Kidney tubule cell (primary cell): Measurements from ENCODE around the gene IRF2.

ENCODE experiments used
- DNase-seq: peaks from one replicate; pipeline ENCODE4 v3.0.0-alpha.2; 2018; ENCODE audit warnings: low spot score

The IRF2 gene

GRCh38 chr4:184473499-184474262 is 669 bp downstream of the IRF2 start:
- peak; percentile 62 for DNase-seq

DNA sequence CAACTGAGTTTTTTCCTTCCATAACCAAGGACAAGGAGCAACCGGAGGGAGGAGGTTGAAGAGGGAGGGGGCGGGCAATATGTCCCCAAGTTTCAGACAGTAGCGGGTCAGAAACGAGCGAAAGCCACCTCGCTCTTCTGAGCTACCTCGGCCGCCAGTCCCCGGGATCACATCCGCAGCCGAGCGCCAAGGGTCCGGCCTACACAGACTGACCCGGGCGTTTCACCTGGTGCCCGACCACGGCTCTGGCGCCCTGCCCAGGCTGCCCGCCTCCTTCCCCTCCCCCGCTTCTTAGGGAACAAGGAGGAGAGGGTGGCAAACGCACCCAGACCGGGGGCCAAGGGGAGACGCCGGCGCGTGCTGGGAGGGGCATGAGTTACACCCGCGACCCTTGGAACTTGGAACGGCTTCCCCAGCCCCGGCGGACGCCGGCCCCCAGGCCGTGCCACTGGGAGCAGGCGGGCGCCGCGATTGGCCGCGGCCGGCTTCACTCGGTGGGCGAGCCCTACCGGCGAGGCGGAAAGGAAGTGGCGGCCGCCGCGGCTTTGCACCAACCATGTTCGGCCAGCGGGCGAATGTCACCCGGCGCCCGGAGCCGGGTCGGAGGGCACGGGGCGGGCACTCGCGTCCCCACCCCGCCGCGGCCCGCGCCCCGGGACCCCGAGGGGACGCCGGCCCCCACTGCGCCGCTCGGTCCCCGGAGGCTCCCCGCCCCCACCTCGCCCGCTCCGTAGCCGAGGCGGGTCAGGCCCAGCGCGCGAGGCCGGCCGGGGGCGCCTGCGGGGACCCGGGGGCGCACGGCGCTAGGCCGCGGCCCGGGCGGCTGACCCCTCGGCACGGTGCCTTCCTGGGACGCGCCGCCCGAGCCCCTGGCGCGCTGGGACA is 1.5 kb downstream of the IRF2 start:
- DNase-seq: peak; percentile 84

DNA sequence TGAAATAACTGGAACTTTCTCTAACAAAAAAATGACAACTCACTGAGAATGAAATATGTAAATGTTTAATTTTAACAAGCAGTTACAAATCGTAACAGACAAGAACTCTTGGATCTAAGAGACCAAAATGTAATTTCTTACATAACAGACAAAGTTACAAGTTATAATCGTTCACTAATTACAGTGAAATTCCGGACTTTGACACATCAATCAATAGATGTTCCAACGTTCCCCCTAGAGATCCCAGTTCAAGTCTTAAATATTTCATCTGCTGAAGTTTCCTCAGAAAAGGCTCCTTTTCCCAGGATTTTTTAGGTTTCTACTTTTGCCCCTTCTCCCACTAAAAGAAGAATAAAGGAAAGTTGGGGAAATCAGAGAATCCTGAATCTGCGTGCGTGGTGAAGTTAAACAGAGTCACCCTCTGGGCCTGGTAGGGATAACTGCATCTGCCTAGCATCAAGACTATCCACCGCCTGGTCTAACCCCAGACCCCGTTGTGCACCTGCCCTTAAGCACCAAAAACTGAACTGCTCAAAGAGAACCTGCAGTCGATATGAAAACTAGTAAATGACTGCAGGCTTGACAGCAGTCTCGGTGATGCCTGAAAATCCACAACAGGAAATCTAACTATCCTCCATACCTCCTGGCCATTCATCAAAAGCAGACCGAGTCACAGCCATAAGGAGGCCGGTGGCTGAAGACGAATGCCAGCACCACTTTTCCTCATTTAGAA is 2.3 kb downstream of the IRF2 start:
- no peak for DNase-seq

- no peak for DNase-seq
Observed at GRCh38 chr4:184470785-184471110, 3.6 kb downstream of the IRF2 start.

DNA sequence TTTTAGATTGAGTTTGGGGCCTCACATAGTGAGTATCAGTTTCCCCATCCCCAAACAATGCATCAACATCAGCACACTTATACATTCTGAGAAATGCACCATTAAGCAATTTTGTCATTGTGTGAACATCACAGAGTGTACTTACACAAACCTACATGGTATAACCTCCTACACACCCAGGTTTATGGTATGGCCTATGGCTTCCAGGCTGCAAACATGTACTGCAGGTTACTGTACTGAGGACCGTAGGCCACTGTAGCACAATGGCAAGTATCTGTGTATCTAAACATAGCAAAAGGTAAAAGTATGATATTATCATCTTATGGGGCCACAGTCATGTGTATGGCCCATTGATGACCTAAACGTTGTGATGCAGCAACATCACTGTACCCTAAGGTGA is 7.7 kb downstream of the IRF2 start:
- DNase-seq: no peak

- no peak for DNase-seq
Observed at GRCh38 chr4:184464759-184465454, 9.4 kb downstream of the IRF2 start.

DNA sequence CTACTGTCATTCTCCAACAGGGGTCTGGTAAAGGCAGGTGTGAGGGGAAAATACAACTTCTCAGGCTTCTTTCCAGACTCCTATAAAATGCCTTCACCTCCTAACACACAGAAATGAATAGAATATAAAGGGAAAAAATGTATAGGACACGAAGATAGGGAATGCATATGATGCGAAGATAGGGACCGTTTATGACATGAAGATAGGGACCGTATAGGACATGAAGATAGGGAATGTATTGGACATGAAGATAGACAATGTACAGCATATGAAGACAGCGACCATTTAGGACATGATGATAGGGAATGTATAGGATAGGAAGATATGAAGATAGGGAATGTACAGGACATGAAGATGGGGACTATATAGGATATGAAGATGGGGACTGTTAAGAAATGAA is 10.5 kb downstream of the IRF2 start:
- no peak for DNase-seq

GRCh38 chr4:184463158-184463557 is 11.2 kb downstream of the IRF2 start:
- no peak for DNase-seq

DNA sequence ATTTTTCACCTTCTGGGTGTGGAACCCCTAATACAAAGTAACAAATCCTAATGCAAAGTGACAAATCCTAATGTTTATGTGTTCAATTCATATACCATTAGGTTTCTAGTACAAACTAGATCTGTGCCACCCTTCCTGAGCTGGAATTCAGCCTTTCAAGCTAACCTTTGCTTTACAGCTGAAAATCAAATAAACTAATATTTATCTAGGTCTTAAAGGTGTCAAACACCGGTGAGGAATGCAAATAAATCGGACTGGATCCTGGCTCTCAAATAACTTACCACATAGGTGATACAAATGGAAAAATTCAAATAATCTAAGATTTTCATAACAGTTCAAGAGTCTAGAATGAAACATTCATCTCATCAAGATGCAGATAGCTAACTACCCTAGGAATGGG is 11.6 kb downstream of the IRF2 start:
- no peak for DNase-seq

GRCh38 chr4:184461711-184462441 is 12.5 kb downstream of the IRF2 start:
- peak; percentile 4 for DNase-seq

DNA sequence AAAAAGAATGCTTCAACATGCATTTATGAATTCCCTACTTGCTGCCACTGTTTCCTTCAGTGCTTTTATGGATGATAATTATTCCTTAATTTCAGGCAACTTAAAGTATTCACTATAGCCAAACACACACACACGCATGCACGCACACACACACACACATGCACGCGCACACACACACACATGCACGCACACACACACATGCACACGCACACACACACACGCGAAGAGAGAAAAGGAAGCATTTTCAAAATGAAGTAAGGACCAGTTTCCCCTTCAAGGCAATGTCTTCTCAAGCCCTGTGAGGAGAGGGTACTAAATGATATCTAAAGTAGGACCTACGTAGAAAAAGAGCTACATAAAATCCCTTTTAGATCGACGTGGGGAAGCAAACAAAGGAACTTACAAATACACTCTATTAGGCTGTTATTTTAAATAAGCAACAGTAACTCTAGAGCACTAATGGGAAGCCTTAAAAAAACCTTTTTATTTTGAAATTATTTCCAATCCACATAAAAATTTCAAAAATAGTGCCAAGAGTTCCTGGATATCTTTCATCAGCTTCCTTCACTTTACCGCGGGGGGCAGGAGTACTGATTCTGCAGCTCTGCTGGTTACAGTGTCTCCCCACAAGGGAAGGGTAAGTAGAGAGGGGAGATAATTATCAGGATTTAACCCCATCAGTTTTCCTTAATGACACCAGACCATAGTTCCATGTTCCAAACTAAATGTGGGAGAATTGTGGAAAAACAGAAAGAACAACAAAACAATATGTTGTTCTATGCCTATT is 13.7 kb downstream of the IRF2 start:
- DNase-seq: no peak

DNA sequence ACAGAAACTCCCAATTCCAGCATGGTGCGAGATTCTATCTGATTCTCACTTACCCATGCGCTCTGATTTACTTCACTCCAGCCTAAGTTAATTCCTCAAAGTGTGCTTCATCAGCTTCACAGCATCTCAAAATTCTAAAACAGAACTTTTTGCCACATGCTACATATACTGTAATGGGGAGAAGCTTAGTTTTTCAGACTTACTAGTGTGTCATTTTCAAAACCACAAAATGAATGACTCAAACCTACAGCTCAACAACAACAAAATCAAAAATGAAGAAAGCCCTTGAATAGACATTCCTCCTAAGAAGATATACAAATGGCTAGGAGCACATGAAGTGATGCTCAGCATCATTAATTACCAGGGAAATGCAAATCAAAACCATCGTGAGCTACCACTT is 14.9 kb downstream of the IRF2 start:
- DNase-seq: peak; percentile 41

DNA sequence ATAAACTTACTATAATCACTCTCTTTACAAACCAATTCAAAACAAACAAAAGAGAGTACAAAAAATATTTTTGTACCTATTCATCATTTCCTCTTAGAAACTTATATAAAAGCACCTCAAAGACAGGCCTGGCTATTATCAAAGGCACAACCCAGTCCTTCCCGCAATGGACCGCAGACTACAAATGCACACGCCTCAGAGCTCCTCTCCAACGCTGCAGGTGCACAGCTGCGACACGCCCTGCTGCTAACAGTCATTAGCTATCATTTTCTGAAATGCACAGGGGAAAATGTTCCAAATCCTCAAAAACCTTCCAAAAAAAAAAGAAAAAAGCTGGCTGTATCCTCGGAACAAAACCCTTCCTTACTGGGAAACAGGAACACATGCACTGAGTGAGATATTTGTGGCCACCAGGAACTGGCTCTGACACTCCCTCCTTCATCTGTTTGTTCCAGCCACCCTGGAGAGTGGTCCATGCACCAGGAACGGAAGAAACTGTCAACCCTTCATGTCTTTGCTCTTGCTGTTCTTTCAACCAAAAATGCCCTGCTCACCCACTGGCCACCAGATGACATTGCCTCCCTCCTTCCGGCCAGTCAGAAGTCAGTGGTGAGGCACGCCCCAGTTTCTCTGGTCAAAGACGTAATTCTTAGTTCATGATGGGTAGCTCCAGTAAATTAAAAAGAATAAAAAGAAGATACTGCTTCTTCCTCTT is 16.7 kb downstream of the IRF2 start:
- DNase-seq: no peak

- DNase-seq: no peak
Observed at GRCh38 chr4:184456337-184456736, 18.0 kb downstream of the IRF2 start.

GRCh38 chr4:184455299-184455698 is 19.1 kb downstream of the IRF2 start:
- DNase-seq: no peak

DNA sequence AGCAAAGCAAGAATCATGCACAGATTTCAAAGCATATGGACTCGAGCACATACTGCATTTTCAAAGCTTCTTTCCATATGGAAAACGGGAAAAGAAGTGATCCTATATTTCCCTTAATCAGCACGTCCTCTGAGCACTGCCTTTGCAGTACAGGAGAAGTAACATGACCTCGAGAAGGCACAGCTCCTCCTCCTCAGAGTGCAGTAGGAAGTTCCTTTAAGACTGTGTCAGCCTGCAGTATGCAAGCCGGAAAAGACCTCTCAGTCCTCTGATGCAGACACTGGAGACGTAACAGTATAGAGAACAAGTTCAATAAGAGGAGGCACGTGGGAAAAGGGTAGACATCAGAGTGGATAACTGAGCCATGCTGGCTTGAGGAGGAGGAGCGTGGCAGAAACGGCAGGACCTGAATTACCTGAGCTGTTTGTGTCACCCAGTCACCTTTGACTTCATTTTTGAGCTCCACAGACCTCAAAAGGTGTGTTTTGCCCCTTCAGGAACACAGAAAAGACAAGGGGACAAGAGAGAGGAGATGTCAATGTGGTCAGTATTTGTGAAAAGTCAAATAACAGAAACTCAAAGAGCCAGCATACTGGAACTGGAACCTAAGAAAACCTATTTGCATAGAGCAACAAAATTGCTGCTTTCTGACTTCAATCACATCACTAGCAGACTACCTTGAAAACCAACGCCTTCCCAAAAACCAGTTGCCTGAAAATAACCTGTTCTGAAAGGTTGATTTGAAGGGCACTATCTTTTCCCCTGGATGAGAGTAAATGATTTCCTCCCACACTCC is 20.8 kb downstream of the IRF2 start:
- peak; percentile 73 for DNase-seq

DNA sequence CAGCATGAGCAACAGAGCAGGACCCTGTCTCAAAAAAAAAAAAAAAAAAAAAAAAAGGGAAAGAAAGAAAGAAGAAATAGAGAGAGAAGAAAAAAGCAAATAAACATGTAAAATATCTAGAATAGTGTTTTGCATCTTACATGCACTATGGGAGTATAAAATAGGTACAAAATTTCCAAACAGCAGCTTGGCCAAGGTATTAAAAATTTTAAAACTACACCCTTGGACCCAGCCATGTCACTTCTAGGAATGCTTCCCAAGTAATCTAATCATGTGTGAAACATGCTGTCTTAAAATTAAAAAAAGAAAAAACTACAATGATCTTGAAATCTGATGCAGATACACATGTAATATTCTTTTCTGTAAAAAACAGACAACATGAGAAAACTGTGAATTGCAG is 21.6 kb downstream of the IRF2 start:
- no peak for DNase-seq

GRCh38 chr4:184451726-184452125 is 22.6 kb downstream of the IRF2 start:
- DNase-seq: no peak
